Activated CD4-positive, alpha-beta T cell treated with anti-CD3 and anti-CD28 coated beads, Interleukin-2, amount 50 U/mL, for 24 hours (primary cell): ENCODE measurements around the gene ATP6V1D.
"Not testable (repeated sequence)": the region's sequence is repeated elsewhere in the genome, so short reads cannot be mapped to it uniquely, and the experiment has no call there.

ENCODE experiments used
- DNase-seq, 2 donors: peaks; one replicate each; pipeline ENCODE4 v3.0.0-alpha.2; 2020; ENCODE audit warnings: low read depth in 1 of 2, low spot score in 1 of 2

The ATP6V1D gene

GRCh38 chr14:67359775-67360469 is at the start of gene ATP6V1D, which contains the start of gene EIF2S1:
Gene ATP6V1D (minus strand): TSS chr14:67359804. CDS start chr14:67359698, 106 bp downstream.
Gene EIF2S1 (plus strand): TSS chr14:67360328. CDS start chr14:67364768, 4,440 bp downstream.
- DNase-seq, result peak; percentile 97 to 99

- DNase-seq, result not testable (repeated sequence)
These were observed 48.7 kb upstream of the ATP6V1D start for GRCh38 chr14:67408122-67408801.

GRCh38 chr14:67405771-67406170 is 46.2 kb upstream of the ATP6V1D start:
- no peak for DNase-seq

GRCh38 chr14:67400434-67400833 is 40.8 kb upstream of the ATP6V1D start:
- no peak for DNase-seq

- no peak for DNase-seq
These were observed 37.9 kb upstream of the ATP6V1D start for GRCh38 chr14:67397536-67397935.

- no peak for DNase-seq
These were observed 36.9 kb upstream of the ATP6V1D start for GRCh38 chr14:67396381-67396970.

- DNase-seq, result no peak
These were observed 36.2 kb upstream of the ATP6V1D start for GRCh38 chr14:67395876-67396189.

GRCh38 chr14:67395086-67395875 is 35.7 kb upstream of the ATP6V1D start:
- DNase-seq, result no peak

- no peak for DNase-seq
These were observed 34.1 kb upstream of the ATP6V1D start for GRCh38 chr14:67393689-67394088.

GRCh38 chr14:67392800-67393199 is 33.2 kb upstream of the ATP6V1D start:
- no peak for DNase-seq

- DNase-seq, result no peak
These were observed 32.5 kb upstream of the ATP6V1D start for GRCh38 chr14:67392123-67392522.

GRCh38 chr14:67391268-67391667 is 31.7 kb upstream of the ATP6V1D start:
- DNase-seq, result no peak

- no peak for DNase-seq
These were observed 30.4 kb upstream of the ATP6V1D start for GRCh38 chr14:67389811-67390534.

GRCh38 chr14:67389275-67389674 is 29.7 kb upstream of the ATP6V1D start:
- DNase-seq, result no peak

GRCh38 chr14:67387195-67387594 is 27.6 kb upstream of the ATP6V1D start:
- no peak for DNase-seq

- DNase-seq, result no peak
These were observed 26.0 kb upstream of the ATP6V1D start for GRCh38 chr14:67385618-67386017.

- DNase-seq, result no peak
These were observed 25.5 kb upstream of the ATP6V1D start for GRCh38 chr14:67385120-67385519.

GRCh38 chr14:67377916-67378315 is 18.3 kb upstream of the ATP6V1D start:
- no peak for DNase-seq

GRCh38 chr14:67373347-67373746 is 13.7 kb upstream of the ATP6V1D start:
- no peak for DNase-seq

GRCh38 chr14:67372833-67373232 is 13.2 kb upstream of the ATP6V1D start:
- DNase-seq, result no peak
